SIG-M5 (cell line): ENCODE data around the gene PLXNA4.

Experiments used
- DNase-seq: peaks from one replicate; lab custom pipeline; 2025; lab: John Stamatoyannopoulos, UW

PLXNA4 gene

GRCh38 chr7:132592231-132592920 is 16.1 kb upstream of the PLXNA4 start:
- no peak for DNase-seq

GRCh38 chr7:132590162-132590561 is 13.9 kb upstream of the PLXNA4 start:
- DNase-seq, result no peak

GRCh38 chr7:132588596-132588995 is 12.3 kb upstream of the PLXNA4 start:
- DNase-seq, result no peak

- no peak for DNase-seq
These were observed 8.7 kb upstream of the PLXNA4 start for GRCh38 chr7:132584796-132585494.

- DNase-seq, result no peak
These were observed 5.2 kb upstream of the PLXNA4 start for GRCh38 chr7:132581431-132581830.

GRCh38 chr7:132580717-132581285 is 4.5 kb upstream of the PLXNA4 start:
- DNase-seq, result no peak

- DNase-seq, result no peak
These were observed 4.0 kb upstream of the PLXNA4 start for GRCh38 chr7:132580277-132580676.

GRCh38 chr7:132579260-132579899 is 3.1 kb upstream of the PLXNA4 start:
- DNase-seq, result no peak

GRCh38 chr7:132578826-132579225 is 2.6 kb upstream of the PLXNA4 start:
- no peak for DNase-seq

GRCh38 chr7:132578050-132578370 is 1.7 kb upstream of the PLXNA4 start:
- no peak for DNase-seq

GRCh38 chr7:132577206-132578049 is 1.2 kb upstream of the PLXNA4 start:
- DNase-seq, result no peak

- no peak for DNase-seq
These were observed 433 bp upstream of the PLXNA4 start for GRCh38 chr7:132576721-132577085.

- DNase-seq, result no peak
These were observed 770 bp downstream of the PLXNA4 start for GRCh38 chr7:132575419-132575981.

GRCh38 chr7:132574223-132574622 is 2.0 kb downstream of the PLXNA4 start:
- DNase-seq, result no peak

GRCh38 chr7:132573251-132573955 is 2.9 kb downstream of the PLXNA4 start:
- DNase-seq, result no peak

GRCh38 chr7:132572526-132572925 is 3.7 kb downstream of the PLXNA4 start:
- DNase-seq, result no peak

- no peak for DNase-seq
These were observed 4.3 kb downstream of the PLXNA4 start for GRCh38 chr7:132571970-132572369.

- DNase-seq, result no peak
These were observed 6.2 kb downstream of the PLXNA4 start for GRCh38 chr7:132569884-132570614.

GRCh38 chr7:132568962-132569361 is 7.3 kb downstream of the PLXNA4 start:
- no peak for DNase-seq

GRCh38 chr7:132565885-132566284 is 10.4 kb downstream of the PLXNA4 start:
- DNase-seq, result no peak

GRCh38 chr7:132565441-132565840 is 10.8 kb downstream of the PLXNA4 start:
- DNase-seq, result no peak
